Islet precursor cell (in vitro differentiated cells): ENCODE data around the gene GATC.

ENCODE experiments used
- DNase-seq: peaks from one replicate; pipeline ENCODE4 v3.0.0-alpha.2; 2018

GATC gene

GRCh38 chr12:120500581-120500980, 54.3 kb downstream of the GATC start:
- no peak for DNase-seq

GRCh38 chr12:120504587-120504986, 58.3 kb downstream of the GATC start:
- DNase-seq = no peak

- DNase-seq = no peak
Measured at GRCh38 chr12:120508537-120508936, 62.3 kb downstream of the GATC start.
